ENCODE data around the gene GBX1. TPM values are rescaled to one million over a fixed set of nuclear protein-coding genes. Genes with fewer than 3 reads are reported as not detected.

Gene GBX1
- total RNA-seq, 1 donor from 2014 or later, result 2.1 TPM

GRCh38 chr7:151176401-151176800 is 8.9 kb upstream of the GBX1 start:
- DNase-seq (ENCODE audit: low spot score, unreplicated experiment), result no peak
- H3K36me3 Mint-ChIP-seq (ENCODE audit: insufficient read depth), result no peaks in the 10 kb centered on the region
- peaks cover 2% of the 10 kb centered on the region for H3K9me3 Mint-ChIP-seq (ENCODE audit: low read depth)
- TF ChIP-seq, protein P1, sequence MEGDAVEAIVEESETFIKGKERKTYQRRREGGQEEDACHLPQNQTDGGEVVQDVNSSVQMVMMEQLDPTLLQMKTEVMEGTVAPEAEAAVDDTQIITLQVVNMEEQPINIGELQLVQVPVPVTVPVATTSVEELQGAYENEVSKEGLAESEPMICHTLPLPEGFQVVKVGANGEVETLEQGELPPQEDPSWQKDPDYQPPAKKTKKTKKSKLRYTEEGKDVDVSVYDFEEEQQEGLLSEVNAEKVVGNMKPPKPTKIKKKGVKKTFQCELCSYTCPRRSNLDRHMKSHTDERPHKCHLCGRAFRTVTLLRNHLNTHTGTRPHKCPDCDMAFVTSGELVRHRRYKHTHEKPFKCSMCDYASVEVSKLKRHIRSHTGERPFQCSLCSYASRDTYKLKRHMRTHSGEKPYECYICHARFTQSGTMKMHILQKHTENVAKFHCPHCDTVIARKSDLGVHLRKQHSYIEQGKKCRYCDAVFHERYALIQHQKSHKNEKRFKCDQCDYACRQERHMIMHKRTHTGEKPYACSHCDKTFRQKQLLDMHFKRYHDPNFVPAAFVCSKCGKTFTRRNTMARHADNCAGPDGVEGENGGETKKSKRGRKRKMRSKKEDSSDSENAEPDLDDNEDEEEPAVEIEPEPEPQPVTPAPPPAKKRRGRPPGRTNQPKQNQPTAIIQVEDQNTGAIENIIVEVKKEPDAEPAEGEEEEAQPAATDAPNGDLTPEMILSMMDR (IDR thresholded peaks at IDR 0.05; ENCODE audit: unreplicated experiment), result no peak
- no peak overlapping the region for H3K4me3 Mint-ChIP-seq (ENCODE audit: low read depth)
- no peaks in the 10 kb centered on the region for H3K4me1 Mint-ChIP-seq (ENCODE audit: low read depth)
- H3K27ac Mint-ChIP-seq, result no peak overlapping the region
- H3K27me3 Mint-ChIP-seq, result peaks cover 69% of the 10 kb centered on the region

DNA sequence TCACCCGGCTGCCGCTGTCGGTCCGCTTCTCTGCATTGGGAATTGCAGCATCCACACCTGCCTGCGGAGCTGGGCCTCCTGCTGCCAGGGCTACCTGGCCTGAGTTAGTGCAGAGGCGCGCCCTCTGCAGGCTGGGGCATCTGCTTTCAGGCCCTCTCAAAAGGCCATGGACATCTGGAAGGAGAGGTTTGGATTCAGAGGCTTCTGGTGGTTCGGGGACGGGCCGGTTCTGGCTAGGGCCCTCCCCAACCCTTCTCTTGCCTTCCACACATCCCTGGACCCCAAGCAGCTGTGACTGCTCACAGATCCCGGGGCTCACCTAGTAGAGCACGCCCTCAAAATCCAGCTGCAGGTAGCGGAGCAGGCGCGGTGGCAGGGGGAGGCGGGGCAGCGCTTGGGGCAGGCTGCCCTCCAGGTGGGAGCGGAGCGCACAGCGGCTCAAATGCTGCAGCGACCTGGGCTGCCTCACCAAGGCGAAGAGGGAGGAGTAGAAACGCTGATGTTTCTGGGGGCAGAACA is 8.4 kb upstream of the GBX1 start:
- peaks cover 2% of the 10 kb centered on the region for H3K9me3 Mint-ChIP-seq (ENCODE audit: low read depth)
- TF ChIP-seq, protein P1 (IDR thresholded peaks at IDR 0.05; ENCODE audit: unreplicated experiment), result no peak
- H3K4me3 Mint-ChIP-seq (ENCODE audit: low read depth), result no peak overlapping the region
- H3K4me1 Mint-ChIP-seq (ENCODE audit: low read depth), result no peaks in the 10 kb centered on the region
- H3K36me3 Mint-ChIP-seq (ENCODE audit: insufficient read depth), result no peaks in the 10 kb centered on the region
- H3K27me3 Mint-ChIP-seq, result peaks cover 74% of the 10 kb centered on the region
- no peak for DNase-seq (ENCODE audit: low spot score, unreplicated experiment)
- H3K27ac Mint-ChIP-seq, result no peak overlapping the region

DNA sequence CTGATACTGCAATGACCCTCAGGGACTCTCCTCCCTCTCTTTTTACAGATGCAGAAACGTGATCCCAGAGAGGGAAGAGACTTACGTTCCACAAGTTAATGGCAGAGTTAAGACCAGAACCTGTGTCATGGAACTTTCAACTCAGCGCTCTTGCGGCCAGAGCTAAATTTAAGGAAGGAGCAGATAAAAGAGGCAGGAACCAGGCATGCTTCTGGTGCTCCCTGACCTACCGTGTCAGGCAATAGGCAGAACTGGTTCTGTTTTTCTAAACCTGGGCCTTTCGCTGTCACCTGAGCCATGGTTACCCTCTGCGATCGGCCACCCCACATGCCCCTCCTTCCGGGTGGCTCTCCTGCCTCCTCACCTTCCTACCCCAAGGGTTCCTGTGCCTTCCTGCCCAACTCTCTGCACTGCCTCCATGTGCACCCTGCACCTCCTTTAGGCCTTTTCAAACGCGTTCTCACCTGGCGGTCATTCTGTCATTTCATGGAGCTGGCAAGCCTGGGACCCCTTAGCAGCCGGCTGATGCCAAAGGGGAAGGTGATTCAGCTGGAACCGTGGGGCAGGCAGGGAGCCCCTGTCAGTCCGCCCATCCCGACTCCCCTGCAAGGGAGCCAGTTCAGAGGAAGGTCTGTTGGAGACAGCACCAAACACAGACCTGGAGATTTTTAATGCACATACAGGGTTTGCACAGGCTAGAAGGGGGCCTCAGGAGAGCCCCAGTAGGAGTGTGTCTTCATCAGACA is 7.7 kb upstream of the GBX1 start:
- Mint-ChIP-seq H3K36me3 (ENCODE audit: insufficient read depth) (no peaks in the 10 kb centered on the region), H3K27ac (no peak overlapping the region), H3K4me3 (ENCODE audit: low read depth) (no peak overlapping the region), H3K27me3 (peaks cover 71% of the 10 kb centered on the region), H3K4me1 (ENCODE audit: low read depth) (no peaks in the 10 kb centered on the region), H3K9me3 (ENCODE audit: low read depth) (peaks cover 2% of the 10 kb centered on the region)
- DNase-seq (ENCODE audit: low spot score, unreplicated experiment), result no peak
- TF ChIP-seq, protein P1 (IDR thresholded peaks at IDR 0.05; ENCODE audit: unreplicated experiment), result no peak

DNA sequence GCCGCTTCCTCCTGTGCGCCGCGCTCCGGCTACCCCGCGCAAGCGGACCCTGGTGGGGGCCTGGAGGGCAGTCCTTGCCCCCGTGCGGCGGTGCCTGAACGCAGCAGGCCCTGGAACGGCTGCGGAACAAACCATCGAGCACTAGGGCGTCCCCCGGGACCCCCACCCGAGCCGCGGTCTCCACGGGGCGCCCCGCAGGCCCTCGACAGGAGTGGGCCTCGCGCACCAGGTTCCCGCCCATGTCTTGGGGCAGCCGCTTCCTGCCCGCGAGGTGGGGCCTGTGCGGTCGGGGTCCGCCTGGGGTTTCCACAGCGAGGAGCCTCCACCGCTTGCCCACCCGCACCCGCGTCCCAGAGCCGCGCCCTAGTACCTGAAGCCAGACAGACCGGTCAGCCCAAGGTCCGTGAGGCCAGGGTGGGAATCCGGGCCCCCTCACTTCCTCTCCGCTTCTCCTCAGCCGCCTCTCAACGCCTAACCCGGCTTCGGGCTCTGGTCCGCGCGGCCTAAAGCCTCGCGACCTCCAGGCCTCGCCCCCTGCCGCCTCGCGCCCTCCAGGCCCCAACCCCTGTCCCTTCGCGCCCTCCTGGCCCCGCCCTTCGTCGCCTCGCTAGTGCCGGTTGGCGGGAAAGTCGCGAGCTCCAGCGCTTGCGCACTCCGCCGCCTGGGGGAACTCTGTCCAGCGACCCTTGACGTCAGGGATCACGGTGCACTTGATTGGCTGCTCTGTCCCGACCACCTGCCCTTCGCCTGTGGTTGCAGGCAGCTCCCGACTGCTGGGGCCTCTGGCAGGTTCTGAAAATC is 7.0 kb upstream of the GBX1 start:
- H3K4me1 Mint-ChIP-seq (ENCODE audit: low read depth), result no peaks in the 10 kb centered on the region
- no peaks in the 10 kb centered on the region for H3K36me3 Mint-ChIP-seq (ENCODE audit: insufficient read depth)
- DNase-seq (ENCODE audit: low spot score, unreplicated experiment), result no peak
- H3K9me3 Mint-ChIP-seq (ENCODE audit: low read depth), result peaks cover 2% of the 10 kb centered on the region
- TF ChIP-seq, protein P1 (IDR thresholded peaks at IDR 0.05; ENCODE audit: unreplicated experiment), result no peak
- H3K4me3 Mint-ChIP-seq (ENCODE audit: low read depth), result no peak overlapping the region
- peaks cover 74% of the 10 kb centered on the region for H3K27me3 Mint-ChIP-seq
- H3K27ac Mint-ChIP-seq, result no peak overlapping the region

DNA sequence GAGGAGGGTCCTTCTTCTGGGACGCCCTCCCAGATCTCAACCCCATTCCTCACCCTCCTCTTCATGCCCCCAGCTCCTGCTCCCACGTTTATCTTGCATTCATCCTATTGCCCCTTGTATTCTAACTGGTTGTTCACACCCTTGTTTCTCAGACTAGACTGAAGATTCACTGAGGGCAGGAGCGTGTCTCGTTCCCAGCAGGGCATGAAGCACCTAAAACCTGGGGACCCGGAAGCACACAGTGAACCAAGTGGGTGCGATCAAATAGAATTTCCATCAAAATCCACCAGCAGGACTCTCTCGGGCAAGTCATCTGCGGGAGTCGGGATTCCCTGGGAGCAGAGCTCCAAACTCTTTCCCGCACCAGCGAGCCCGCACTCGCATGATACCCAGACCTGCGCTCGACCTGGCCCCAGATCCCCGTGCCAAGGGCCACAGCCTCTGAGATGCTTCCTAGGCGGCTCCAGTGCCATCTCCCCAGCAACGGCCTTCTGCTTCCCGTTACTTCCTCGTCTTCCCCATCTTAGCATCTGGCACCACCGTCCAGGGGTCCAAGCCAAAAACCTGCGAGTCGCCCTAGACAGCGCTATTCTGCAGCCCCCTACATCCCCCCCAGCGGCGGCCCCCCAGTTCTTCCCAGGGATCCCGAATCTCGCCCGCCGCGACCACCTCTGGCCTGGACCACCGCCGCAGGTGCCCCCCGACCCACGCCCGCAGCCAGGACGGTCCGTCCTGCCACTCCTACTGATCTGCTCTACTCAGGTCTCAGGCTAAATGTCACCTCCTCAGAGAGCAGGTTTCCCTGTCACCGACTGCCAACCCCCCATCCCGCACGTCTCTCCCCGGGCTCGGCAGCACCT is 6.1 kb upstream of the GBX1 start:
- Mint-ChIP-seq H3K36me3 (ENCODE audit: insufficient read depth) (no peaks in the 10 kb centered on the region), H3K4me3 (ENCODE audit: low read depth) (no peak overlapping the region), H3K27ac (no peak overlapping the region), H3K4me1 (ENCODE audit: low read depth) (peaks cover 3% of the 10 kb centered on the region), H3K27me3 (peaks cover 74% of the 10 kb centered on the region), H3K9me3 (ENCODE audit: low read depth) (peaks cover 2% of the 10 kb centered on the region)
- DNase-seq (ENCODE audit: low spot score, unreplicated experiment), result no peak
- TF ChIP-seq, protein P1 (IDR thresholded peaks at IDR 0.05; ENCODE audit: unreplicated experiment), result no peak

All from progenitor cell of endocrine pancreas (in vitro differentiated cells).